CD4-positive, alpha-beta T cell treated with Interleukin-21 for 1 hour (primary cell): ENCODE measurements around the gene MAST4.

Source experiments
- DNase-seq: peaks from one replicate; pipeline ENCODE4 v3.0.0-alpha.2; 2020

The MAST4 gene

DNA sequence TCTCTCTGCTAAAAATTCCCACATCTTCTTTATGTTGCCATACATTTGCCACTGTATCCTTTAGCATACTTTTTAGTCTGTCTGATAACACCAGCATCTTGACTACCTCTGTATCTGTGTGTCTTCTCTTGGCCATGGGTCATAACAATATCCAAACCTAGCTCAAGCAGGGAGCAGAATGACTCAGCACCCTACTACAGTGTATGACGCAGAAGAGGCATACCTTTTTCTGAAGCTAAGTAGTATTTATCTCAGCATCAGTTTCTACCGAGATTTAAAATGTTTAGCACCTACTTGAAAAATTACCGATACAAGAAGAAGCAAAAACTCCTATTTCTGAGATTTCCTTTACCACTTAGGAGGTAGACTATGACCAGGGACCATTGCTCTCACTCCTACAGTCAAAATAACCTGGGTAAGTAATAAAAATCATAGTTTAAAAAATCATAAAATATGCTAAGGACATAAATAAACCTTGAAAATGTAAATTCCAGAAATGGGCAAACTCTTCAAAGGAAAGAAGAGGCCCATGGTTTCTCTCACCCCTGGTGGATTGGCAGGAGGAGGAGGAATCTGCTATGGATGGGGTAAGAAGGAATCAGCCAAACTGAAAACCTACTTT lies 286.5 kb downstream of the MAST4 start:
- DNase-seq: no peak

DNA sequence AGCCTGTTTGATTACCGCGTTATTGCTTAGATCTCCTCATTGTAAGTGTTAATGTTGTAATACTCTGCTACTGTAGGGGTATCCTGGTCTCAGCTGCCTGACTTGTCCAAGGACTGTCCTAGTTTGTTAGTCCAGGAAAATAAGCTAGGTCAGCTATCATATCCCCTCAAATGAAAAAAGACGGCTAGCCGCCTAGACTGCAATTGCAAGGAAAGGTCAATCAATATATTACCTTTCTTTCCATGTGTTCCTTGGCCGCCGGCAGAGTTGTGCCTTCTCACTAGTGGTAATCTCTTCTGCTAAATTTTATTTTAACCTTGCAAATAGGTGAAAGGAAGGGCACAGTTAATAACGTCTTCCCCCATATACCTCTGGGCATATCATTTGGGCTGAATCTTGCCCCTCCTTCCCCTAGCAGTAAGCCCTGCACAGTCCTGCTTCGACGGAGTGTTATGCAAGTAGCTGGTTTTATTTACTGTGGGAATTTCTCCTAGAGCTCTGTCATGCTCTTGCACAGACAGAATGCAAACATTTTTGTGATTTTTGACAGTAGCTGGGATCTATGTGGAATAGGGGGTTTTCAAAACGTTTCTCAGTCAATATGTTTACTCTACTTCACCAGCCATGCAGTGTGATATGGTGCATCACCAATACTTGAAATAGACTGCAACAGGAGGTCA lies 288.5 kb downstream of the MAST4 start:
- DNase-seq: no peak

DNA sequence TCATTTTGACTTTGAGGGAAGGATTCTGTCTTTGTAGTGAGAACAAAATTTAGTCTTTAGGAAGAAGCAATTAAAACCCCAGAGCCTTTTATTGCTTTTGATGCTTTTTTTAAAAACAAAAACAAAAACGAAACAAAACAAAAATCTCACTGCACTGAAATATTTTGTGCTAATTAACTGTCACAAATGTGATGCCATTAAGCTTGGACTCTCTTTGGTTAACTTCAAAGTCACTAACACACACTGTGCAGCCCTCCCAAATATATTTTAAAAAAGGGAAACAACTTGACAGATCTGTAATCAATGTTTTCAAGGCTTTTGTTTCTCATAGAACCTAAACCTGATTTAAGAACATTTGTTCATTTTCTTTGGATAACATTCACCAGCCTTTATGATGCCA lies 290.7 kb downstream of the MAST4 start:
- no peak for DNase-seq

DNA sequence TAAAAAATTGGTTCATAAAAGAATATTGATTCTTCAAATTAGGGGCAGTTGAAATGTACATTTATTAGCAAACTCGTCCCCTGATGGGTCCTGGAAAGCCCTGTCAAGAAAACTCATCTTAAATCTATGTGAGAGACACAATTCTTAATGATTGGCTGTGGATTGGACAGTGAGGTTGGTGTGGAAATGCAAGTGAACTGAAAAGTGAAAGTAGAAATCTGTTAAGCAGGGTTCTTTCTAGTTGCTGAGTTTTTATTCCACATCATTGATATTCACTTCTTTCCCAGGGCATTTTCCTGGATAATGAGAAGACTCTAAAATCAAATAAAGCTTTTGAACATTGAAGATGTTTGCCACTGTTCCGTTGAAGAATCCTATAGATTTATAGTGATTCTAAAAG lies 292.4 kb downstream of the MAST4 start:
- DNase-seq: no peak

DNA sequence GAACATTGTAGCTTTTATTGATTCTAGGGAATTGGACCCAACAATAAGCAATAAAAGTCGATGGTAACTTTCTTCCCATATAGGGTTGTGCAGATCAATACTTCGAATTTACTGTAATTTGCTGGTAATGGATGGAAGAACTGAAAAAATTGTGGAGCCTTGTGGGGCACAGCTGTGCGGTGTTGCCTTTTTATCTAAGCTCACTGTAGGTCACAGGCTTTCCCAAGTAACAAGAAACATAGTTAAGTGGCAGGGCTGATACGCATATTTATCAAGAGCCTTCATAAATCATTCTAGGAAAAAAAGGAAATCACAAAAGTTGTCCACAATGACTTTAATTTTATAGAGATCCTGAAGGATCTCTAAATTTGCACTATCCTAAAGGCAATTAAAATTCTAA lies 292.9 kb downstream of the MAST4 start:
- no peak for DNase-seq

DNA sequence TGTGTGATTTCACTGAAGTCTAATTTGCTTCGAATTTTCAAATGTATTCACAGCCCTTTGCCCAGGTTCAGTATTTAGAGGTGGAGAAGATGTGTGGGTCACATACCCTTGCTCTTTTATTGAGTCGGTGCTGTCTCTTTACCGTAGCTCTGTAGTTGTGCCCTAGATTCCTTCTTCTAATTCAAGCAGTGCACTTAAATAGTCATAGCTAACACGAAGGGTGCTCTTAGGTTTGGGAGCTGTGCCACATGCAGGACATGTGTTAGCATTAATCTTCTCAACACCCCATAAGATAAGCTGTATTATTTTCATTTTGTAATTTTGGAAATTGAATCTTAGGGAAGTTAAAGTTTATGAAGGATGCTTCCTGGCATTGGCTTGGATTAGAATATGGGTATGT lies 293.3 kb downstream of the MAST4 start:
- DNase-seq: no peak

DNA sequence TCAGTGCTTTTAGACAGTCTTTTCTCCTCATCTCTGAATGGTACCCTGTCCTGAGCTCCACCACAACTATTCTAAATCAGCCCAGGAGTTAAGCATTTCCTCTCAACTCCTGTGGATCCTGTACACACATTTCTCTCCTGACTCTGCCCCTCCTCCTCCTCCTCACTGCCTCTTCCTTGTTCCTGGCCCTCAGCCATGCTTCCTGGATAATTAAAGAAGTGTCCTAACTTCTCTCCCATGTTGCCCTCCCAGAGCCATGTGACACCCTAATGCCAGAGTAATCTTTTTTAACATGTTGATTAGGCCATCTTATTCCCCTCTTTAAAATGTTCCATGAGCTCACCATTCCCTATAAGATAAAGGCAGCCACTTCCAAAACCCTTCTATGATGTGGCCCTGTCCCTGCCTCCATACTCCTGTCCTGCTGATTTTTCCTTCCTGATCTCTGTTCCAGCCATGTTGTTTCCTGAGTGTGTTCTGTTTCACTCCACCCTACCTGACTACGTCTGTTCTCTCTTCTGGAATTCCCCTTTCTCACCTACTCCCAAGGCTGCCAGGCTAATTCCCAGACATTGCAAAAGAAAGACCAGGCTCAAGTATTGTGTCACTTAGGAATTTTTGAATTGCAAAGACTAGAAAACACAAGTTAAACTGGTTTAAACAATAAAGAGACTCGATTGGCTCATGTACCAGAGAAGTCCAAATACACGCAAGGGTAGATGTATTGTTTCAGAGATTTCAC lies 295.2 kb downstream of the MAST4 start:
- DNase-seq: no peak

DNA sequence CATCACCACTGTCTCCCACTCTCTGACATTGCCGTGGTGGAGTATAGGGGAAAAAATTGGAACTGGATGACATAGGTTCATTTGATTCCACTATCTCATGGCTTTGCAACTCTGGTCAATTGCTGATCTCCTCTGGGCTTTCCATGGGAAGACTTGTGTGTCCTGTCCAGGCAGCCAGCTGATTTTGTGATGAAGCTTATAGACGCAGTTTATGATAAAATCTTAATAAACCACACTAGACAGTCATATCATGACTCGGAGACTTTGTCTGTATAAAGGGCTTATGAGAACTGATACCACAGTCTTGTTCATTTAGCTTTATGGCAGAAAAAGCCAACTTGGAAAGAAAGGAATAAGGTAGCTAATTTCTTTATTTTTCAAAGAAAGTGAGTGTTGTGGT lies 296.5 kb downstream of the MAST4 start:
- DNase-seq: no peak

DNA sequence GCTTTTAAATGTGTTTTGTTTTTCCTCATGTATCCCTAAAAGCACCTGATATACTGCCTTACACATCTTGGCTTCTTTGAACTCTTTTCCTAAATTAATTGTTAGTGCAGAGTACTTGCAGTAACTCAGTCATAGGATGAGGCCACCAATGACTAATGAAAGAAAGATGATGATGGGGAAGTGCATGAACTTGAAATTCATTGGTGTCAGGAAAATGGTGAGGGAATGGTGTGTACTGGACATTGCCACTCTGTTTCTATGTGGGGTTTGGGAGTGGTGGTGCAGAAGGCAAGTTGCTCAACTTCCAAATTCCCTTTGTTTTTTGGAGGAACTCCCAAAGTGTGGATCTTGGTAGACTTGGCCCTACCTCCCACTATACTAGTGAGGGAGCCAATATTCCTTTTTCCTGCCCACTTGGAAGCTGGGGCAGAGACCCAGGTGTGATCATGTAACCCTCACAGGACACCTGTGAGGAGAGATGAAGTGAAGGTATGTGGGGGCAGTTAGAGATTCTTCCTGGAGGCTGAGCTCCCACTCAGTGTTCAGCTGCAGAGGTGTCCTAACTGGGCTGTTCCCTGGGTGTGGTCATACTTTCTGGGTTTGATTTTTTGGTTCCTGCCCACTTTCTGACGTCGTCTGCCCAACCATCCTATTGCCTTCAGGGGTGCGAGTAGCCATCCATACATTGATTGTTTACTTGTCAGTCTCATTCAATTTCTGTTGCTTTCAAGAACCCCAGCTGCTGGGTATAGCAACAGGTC lies 298.5 kb downstream of the MAST4 start:
- no peak for DNase-seq

DNA sequence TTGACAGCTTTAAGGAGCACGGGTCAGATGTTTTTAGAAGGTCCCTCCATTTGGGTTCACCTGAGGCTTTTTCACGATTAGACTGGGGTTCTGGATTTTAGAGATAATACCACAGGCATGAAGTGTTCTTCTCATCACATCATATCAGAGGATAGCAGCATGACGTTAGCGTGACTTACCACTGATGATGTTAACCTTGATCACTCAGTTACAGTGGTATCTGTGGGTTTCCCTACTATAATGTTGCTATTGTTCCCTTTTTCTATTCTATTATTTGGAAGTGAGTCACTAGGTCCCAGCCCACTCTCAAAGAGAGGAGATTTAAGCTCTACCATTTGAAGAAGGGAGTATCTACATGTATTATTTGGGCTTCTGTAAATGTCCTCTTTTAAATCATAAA lies 300.0 kb downstream of the MAST4 start:
- DNase-seq: no peak

DNA sequence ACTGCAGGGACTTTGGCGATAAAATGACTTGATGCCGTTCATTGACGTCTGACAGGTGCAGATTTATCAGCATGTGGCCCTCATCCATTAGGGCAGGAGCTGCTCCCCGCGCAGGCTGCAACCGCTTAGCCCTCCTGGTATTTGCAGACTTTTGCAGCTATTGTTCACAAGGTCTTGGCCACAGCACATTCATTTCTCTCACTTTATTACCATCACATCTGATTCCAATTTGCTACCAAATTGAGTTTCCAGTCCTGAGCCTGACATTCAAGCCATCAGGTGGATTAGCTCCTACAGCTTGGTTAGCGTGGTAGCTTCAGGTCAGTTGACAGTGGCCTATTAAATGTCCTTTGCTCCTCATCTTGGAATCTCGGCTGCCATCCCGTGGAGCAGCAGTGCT lies 301.2 kb downstream of the MAST4 start:
- DNase-seq: no peak

DNA sequence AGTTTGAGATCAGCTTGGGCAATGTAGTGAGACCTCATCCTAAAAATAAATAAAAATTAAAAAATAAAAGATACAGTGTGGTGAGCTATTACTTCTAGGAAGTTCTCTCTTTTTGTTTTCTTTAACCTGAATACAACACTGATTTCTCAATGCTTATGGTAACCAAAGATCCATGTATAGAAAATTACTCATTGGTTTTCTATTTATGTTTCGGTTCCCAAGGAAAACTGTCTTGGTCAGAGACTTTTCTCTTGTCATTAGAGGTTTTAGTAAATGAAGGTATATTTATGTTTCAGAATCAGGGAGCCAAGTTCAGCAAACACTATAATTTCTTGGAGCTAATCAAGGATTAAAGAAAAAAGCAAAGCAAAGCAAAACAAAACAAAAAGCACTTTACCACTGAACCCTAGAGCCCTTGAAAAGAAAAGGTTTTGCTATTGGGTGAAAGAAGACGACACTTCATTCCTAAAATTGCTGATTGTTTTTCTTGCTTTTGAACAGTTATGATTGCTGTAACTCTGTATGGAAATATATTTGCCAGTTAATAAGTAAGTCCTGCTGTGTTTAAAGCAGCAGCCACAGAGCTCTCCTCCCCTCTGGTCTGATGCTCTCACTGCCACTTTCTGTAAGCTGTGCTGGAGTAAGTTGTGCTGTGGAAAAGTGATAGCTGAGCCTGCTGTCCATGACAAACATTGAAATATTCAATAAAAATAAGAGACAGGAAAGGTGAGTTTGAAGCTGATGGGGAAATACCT lies 302.2 kb downstream of the MAST4 start:
- no peak for DNase-seq

DNA sequence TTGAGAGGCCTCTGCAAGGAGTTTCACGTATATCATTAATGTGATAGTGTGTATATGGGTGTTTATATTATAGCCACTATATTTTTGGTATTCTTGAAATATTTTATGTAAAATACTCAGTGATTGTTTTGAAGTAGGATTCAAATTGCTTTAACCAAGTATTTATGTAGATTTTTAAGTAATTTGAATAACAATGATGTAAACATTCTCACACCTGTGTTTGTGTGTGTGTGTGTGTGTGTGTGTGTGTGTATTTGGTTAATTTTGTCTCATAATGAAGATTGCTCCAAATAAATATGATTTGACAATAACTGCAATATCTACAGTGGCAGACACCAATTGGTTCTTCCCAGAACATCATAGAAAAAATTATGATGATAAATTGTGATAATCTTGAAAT lies 307.0 kb downstream of the MAST4 start:
- no peak for DNase-seq

DNA sequence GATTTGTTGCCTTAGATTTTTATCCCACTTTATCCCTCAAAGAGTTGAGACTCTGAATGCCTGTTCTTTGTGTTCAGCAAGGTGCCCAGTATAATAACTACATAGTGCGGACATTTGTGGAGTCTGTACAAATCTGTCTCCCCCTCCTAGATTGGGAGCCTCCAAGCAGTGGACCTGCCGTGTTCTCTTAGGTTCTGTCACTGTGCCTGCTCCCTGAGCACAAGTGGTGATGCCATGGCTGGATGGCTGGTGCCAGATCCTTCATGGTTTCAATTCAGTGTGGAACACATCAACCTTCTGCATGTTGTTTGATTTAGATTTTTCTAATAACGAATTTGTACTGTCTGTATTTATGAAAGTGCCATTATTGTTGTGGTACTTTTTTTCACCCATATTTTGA lies 307.5 kb downstream of the MAST4 start:
- no peak for DNase-seq

DNA sequence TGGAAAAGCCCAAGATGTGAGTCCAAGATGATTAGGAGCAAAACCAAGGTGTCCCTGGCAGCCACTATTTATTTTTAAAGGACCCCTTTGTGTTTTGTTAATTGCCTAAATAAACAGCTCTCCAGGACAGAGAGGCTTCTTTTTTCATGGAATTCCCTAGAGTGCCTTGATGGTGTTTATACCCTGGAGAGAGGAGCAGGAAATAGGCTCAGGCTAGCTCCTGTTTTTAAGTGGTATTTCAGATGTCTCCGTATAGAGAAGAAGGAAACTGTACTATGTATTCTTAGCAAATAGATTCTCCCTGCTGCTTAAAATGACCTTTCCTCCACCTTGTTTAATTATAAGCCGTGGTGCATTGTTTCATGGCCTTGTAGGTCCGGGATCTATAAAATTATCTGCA lies 308.0 kb downstream of the MAST4 start:
- DNase-seq: no peak

DNA sequence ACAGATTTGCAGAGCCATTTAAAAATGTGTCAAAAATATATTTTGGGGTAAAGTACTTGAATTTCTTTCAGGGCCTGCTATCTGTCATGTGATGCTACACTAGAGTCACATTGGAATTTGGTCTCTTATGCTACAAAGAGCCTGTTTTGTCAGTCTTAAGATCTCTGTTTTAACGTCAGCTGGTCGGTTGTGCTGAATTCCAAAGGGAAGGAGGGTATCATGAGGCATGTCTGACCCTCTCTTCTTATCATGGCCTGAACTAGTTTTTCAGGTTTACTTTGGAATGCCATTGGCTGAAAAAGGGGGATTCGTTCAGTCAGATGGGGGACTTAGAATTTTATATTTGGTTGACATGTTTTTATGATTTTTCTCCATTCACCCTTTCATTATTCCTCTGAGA lies 309.8 kb downstream of the MAST4 start:
- DNase-seq: no peak

DNA sequence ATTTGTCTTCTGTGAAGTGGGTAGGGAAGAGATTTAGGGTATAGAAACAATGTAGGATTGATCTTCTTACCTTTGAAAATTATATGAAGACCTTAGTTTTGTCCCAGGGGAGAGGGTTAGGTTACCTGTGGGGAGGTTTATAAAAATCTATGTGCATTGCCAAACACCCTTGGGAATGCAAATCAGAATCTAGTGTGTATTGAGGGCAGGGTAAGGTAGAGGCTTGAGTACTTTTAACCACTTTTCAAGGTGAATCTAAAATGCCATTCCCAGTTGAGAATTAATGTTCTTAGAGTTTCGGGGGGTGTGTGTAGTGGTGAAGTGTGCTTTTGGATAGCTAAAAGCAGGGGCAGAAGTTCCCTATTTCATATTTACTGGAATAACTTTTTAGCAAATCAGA lies 312.0 kb downstream of the MAST4 start:
- DNase-seq: no peak

DNA sequence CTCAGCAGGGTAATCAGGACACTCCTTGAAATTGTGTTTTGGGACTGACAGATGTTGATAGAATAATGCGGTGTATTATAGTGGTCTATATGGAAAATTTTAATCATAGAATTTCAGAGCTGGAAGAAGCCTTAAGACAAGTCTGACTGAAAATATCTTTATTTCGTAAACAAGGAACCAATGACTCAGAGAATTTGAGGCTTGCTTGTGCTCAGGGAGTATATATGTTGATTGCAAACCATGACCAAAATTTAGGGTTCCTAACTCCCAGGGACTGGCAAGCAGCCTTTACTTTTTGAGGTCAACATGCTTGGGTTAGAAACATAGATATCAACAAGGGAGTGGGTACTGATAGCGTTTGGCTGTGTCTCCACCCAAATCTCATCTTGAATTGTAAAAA lies 313.2 kb downstream of the MAST4 start:
- DNase-seq: no peak

DNA sequence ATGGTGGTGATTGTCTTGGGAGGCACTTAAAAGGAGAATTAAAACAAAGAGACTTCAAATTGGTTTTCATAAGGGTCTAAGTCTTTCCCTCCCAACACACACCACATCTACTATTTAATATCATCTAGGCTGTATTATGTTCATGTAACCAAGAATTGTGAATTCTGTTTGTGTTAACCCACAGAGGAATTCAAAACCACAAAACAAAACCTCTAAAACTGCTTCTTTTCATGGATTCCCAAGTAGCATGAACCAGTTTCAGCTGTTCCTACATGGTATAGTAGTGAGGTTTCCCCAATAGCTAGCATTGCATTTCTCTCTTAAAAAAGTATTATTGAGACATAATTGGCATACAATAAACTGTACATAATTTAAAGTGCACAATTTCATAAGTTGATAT lies 316.6 kb downstream of the MAST4 start:
- DNase-seq: no peak

DNA sequence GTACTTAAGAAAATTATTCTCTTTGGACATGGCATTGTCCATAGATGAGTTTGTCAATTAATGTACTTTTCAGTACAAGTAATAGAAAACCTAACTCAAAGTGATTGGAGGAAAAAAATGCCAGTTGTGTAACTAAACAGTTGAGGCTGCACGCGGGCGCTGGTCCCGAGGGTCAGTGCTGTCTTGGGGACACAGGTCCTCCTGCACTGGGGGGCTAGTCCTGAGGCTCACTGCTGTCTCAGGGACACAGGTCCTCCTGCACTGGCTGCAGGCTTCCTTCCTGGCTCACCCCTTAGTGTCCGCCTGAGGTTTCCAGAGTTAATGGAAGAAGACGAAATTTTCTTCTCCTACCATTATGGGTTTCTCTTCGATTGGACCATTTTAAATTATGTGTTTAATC lies 319.3 kb downstream of the MAST4 start:
- DNase-seq: no peak

DNA sequence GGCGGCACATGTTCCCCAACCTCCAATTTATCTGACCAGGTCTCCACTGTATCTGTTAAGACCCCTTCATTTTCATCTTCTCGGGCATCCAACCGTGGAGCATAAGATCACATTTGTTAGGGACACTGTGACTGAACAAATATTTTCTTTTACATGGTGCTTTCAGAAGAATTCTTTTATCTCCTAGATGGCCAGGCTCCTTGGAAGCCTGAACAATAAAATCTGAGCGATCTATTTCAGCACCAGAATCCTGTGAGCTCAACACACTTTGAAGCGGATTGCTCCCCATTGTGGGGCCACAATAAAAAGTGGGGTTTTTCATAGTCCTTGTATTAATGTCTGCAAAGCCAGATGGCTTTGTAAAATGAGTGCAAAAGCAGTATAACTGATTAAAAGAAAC lies 326.7 kb downstream of the MAST4 start:
- DNase-seq: no peak

DNA sequence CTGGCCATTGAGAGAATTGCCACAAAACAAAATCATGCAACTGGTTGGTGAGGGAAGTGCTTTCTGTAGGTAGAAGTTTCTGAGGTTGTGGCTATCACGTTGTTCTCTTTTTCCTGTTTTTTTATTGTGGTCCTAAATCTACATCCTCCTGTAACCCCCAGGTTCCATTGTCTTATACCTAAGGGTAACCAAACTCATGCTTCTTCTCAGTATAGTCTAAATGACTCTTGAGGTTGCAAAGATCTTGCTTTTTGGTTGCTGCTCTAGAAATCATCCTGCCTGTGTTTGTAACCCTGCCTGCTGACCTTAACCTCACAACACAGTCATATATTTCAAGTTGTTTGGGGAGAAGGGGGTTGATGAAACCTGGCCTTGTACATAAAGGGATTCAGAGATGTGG lies 327.3 kb downstream of the MAST4 start:
- no peak for DNase-seq

DNA sequence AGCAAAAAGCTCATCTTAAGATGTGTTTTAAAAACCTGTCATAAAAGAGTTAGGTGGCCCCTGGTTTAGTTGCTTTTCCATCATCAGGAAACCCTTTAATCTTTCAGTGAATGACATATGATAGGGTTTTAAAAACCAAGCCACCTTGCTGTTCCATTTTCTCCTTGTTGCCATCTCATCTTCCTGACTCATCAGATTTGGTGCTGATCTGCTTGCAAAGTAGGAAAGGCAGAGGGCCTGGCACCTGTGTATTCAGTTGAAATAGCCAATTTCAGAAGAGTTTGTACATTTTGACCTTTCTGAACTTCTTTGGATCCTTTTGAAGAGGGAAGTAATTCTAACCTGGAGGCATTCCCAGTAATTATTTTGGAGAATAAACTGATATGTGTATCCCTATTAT lies 327.7 kb downstream of the MAST4 start:
- DNase-seq: no peak
